ENCODE data around the gene PARD3B. TPM values are rescaled to one million over a fixed set of nuclear protein-coding genes. Genes with fewer than 3 reads are reported as not detected.

Gene PARD3B
- total RNA-seq, 1 experiment from 2014 or later: 7.6 TPM

DNA sequence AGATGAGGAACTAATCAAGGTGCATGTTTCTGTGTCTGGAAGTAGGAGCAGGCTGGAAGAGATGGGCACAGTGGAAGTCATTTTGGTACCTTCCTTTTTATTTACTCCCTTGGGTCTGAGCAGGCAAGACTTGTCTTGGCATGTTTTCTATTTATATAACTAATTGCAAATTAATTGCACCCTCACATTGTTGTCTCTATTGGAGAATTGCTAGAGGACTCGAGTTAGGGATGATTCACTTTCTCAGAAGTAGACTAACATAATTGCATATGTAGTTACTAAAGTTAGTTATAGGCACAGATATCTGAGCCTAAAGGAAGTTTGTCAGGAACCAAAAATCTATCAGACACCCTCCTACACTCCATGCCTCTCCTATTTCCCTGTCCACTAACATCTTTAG is 1044.2 kb downstream of the PARD3B start:
- intact Hi-C loops (cut with micrococcal nuclease; ENCODE audit: unreplicated experiment): no loop called here
- no peak for TF ChIP-seq EZH2 (IDR thresholded peaks at IDR 0.05; ENCODE audit: borderline replicate concordance, low read depth, low read length, poor library complexity, severe bottlenecking)
- TF ChIP-seq, protein P1, sequence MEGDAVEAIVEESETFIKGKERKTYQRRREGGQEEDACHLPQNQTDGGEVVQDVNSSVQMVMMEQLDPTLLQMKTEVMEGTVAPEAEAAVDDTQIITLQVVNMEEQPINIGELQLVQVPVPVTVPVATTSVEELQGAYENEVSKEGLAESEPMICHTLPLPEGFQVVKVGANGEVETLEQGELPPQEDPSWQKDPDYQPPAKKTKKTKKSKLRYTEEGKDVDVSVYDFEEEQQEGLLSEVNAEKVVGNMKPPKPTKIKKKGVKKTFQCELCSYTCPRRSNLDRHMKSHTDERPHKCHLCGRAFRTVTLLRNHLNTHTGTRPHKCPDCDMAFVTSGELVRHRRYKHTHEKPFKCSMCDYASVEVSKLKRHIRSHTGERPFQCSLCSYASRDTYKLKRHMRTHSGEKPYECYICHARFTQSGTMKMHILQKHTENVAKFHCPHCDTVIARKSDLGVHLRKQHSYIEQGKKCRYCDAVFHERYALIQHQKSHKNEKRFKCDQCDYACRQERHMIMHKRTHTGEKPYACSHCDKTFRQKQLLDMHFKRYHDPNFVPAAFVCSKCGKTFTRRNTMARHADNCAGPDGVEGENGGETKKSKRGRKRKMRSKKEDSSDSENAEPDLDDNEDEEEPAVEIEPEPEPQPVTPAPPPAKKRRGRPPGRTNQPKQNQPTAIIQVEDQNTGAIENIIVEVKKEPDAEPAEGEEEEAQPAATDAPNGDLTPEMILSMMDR (conservative IDR thresholded peaks at IDR 0.05; ENCODE audit: low read depth, low read length): no peak
- DNase-seq (ENCODE audit: low spot score): no peak
- ChIA-PET POLR2A (ENCODE audit: low non-redundant PET) (no interaction called here), CTCF (no interaction called here)
- no peaks in the 10 kb centered on the region for H3K36me3 ChIP-seq (ENCODE audit: insufficient read depth, low read length, poor library complexity, severe bottlenecking)
- H3K9me3 ChIP-seq (ENCODE audit: low read depth, low read length, poor library complexity, severe bottlenecking): no peaks in the 10 kb centered on the region
- no TSS peak for BruUV-seq (replicated peaks)
- H3K4me1 ChIP-seq (ENCODE audit: insufficient read depth, low read length, poor library complexity, severe bottlenecking): no peaks in the 10 kb centered on the region
- H3K27ac ChIP-seq (ENCODE audit: low read depth, low read length, poor library complexity, severe bottlenecking): no peak overlapping the region
- no peaks in the 10 kb centered on the region for H3K27me3 ChIP-seq (replicated peaks; ENCODE audit: insufficient read depth, low read depth, low read length, poor library complexity)
- H3K4me3 ChIP-seq (ENCODE audit: low read depth, low read length, poor library complexity, severe bottlenecking): no peak overlapping the region

DNA sequence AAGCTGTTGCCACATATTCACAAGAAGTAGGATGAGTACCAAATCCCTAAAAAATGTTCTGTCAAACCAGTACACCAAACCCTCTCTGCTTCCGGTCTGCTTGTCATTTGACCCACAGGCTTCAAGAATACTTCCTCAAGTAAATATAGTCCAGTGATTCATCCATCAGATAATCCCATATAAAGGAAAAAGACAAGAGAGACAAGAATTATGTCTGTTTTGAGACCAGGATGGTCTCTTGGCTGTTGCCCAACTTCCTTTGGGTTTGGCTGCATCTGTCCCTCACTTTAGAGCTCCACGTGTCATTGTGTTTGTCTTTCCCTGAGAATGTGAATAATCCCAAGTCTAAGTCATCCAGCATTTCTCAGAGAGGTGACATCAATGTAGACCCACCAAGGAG is 1045.5 kb downstream of the PARD3B start:
- no TSS peak for BruUV-seq (replicated peaks)
- TF ChIP-seq EZH2 (IDR thresholded peaks at IDR 0.05; ENCODE audit: borderline replicate concordance, low read depth, low read length, poor library complexity, severe bottlenecking): no peak
- TF ChIP-seq, protein P1 (conservative IDR thresholded peaks at IDR 0.05; ENCODE audit: low read depth, low read length): no peak
- POLR2A ChIA-PET (ENCODE audit: low non-redundant PET): no interaction called here
- no peak for DNase-seq (ENCODE audit: low spot score)
- intact Hi-C loops (cut with micrococcal nuclease; ENCODE audit: unreplicated experiment): no loop called here
- Histone ChIP-seq H3K27me3 (replicated peaks; ENCODE audit: insufficient read depth, low read depth, low read length, poor library complexity) (no peaks in the 10 kb centered on the region), H3K4me3 (ENCODE audit: low read depth, low read length, poor library complexity, severe bottlenecking) (no peak overlapping the region), H3K36me3 (ENCODE audit: insufficient read depth, low read length, poor library complexity, severe bottlenecking) (no peaks in the 10 kb centered on the region), H3K4me1 (ENCODE audit: insufficient read depth, low read length, poor library complexity, severe bottlenecking) (no peaks in the 10 kb centered on the region), H3K27ac (ENCODE audit: low read depth, low read length, poor library complexity, severe bottlenecking) (no peak overlapping the region), H3K9me3 (ENCODE audit: low read depth, low read length, poor library complexity, severe bottlenecking) (no peaks in the 10 kb centered on the region)
- CTCF ChIA-PET: no interaction called here

DNA sequence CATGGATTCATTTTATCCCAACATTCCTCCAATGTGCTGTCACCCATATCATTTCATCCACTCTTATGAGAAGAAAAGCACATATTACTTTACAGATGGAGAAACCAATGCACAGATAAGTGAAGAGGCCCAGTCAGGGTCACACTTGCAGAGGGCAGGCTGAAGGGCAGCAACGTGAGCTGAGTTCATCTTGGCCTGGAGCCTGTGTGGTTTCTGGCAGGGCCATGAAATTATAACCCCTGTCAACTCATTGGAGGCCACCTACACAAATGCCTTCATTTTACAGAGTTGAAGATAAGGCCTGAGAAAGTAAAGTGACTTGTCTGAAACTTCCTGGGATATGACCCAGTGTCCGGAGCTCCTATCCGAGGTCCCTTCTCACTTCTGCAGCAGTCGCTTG is 1048.6 kb downstream of the PARD3B start:
- intact Hi-C loops (cut with micrococcal nuclease; ENCODE audit: unreplicated experiment): no loop called here
- no peak overlapping the region for H3K27ac ChIP-seq (ENCODE audit: low read depth, low read length, poor library complexity, severe bottlenecking)
- no TSS peak for BruUV-seq (replicated peaks)
- POLR2A ChIA-PET (ENCODE audit: low non-redundant PET): no interaction called here
- no peak for DNase-seq (ENCODE audit: low spot score)
- no peaks in the 10 kb centered on the region for H3K36me3 ChIP-seq (ENCODE audit: insufficient read depth, low read length, poor library complexity, severe bottlenecking)
- CTCF ChIA-PET: no interaction called here
- no peak overlapping the region for H3K4me3 ChIP-seq (ENCODE audit: low read depth, low read length, poor library complexity, severe bottlenecking)
- H3K27me3 ChIP-seq (replicated peaks; ENCODE audit: insufficient read depth, low read depth, low read length, poor library complexity): no peaks in the 10 kb centered on the region
- TF ChIP-seq, protein P1 (conservative IDR thresholded peaks at IDR 0.05; ENCODE audit: low read depth, low read length): no peak
- TF ChIP-seq EZH2 (IDR thresholded peaks at IDR 0.05; ENCODE audit: borderline replicate concordance, low read depth, low read length, poor library complexity, severe bottlenecking): no peak
- no peaks in the 10 kb centered on the region for H3K4me1 ChIP-seq (ENCODE audit: insufficient read depth, low read length, poor library complexity, severe bottlenecking)
- H3K9me3 ChIP-seq (ENCODE audit: low read depth, low read length, poor library complexity, severe bottlenecking): no peaks in the 10 kb centered on the region

All from A673 (cell line).